Measurements from ENCODE around the gene CELA2B.
"Not testable (repeated sequence)": the region's sequence is repeated elsewhere in the genome, so short reads cannot be mapped to it uniquely, and the experiment has no call there.

Gene CELA2B

DNA sequence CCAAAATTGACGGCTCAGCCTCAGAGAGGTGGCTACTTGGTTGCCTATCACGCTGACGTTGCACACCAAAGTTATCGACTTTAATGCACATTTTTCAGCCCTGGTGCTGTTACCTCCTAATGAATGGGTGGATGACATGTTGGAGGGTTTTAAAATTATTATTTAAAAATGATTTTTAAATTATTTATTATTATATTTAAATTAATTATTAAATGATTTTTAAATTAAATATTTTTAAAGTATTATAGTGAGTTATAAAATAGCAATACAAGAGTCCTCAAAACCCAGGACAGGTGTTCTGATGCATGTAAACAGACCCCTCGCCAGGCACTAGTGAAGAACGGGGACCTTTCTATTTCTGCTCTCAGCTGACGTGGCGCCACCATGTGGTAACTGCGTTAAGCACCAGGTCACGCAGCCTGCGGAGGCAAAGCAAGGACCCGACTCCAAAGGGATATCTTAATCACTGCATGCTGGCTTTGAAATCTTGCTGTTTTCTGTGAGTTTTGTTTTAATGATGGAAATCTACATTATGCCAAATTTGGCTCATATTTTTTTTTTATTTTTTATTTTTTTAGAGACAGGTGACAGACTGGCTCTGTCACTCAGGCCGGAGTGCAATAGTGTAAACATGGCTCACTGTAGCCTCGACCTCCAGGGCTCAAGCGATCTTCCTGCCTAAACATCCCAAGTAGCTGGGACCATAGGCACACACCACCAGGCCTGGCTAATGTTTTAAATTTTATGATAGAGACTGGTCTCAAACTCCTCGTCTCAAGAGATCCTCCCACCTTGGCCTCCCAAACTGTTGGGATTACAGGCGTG is 25.5 kb downstream of the CELA2B start:
- DNase-seq (ENCODE audit: low read depth), result peak; percentile 70

DNA sequence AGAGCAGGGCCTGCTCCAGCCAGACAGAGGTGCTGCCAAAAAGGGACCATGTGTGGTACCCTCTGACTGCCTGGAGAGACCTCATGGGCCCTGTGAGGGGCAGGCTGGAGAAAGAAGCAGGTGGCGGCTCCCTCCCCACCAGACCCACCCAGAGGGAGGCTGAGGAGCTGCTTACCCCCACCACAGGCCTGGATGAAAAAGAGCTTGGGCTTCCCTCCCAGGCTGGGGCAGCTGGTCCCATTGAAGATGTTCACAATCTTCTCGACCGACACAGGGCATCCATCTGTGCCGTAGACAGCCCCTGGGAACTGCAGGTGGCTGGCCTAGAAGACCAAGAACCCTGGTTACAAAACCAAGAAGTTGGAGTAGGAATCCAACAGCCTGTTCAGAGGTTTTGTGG is 28.5 kb downstream of the CELA2B start:
- DNase-seq (ENCODE audit: low read depth), result no peak

DNA sequence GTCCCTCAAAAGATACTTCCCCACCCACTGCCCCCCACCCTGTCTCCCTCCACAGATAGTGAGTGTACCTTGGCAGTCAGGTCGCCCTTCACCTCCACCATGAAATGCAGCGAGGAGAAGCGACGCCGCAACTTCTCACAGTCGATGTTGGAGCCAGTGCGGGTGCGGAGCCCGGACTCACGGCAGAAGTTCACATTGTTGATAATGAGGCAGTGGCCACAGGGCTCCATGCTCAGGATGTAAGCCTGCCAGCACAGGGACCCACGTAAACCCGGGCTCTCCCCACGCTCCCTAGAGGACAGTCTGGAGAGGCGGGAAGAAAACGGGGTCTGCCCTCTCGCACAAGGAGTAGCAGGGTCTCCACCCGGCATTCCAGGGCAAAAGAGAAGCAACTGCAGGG is 30.9 kb downstream of the CELA2B start:
- DNase-seq (ENCODE audit: low read depth), result no peak

DNA sequence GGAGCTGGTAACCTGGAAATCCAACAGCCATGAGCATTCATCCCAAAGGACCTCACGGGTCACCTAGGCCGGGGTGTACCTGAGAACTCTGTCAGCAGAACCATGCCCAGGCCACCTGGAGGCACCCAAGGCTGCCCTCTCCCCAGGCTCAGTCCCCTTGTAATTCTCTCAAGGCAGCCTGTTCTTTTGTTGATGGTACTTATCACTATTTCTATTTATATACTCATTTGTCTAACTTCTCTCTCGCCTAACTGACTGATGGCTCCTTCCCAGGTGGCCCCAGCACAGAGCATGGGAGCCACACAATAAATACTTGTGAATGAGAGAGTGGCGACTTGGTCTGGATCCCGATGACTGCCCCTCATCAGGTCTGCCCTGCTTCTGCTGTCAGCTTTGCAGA is 31.4 kb downstream of the CELA2B start:
- no peak for DNase-seq (ENCODE audit: low read depth)

DNA sequence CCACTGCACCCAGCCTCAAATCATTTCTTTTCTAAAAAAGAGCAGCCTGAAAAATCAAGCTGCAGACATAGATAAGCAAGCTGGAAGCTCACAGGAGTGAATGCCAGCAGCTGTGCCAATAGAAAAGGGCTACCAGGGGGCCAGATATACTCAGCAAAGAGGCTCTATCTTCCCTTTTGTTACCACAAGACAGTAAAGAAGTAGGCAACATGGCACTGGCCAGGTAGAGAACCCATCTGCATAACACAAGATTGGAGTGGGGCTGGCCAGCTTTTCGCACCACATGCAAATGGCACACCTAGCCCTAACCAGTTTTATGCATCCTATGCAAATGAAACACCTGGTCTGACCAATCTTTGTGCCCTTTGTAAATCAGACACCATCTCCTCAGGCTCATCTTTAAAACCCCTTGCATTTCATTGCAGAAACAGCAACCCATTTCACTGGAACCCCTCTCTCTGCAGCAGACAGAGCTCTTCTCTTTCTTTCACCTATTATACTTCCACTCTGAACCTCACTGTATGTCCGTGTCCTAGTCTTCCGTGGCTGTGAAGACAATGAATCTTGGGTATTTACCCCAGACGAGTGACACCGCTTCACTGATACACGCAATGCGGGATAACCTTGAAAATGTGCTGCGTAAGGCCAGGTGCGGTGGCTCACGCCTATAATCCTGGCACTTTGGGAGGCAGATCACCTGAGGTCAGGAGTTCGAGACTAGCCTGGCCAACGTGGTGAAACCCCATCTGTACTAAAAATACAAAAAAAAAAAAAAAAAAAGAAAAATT is 33.0 kb downstream of the CELA2B start:
- no peak for DNase-seq (ENCODE audit: low read depth)

DNA sequence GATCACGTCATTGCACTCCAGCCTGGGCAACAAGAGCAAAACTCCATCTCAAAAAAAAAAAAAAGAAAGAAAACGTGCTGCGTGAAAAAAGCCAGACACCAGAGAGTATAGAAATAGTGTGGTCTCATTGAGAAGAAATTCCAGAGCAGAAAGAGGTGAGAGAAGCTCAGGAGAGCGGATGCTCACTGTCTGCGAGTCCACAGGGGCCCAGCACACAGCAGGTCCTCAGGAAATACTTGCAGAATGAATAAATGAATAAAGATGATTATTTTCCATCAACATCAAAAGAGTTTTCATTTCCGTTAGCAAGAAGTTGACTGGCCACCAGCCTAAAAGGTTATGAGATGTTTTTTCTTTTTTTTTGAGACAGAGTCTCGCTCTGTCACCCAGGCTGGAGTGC is 33.7 kb downstream of the CELA2B start:
- no peak for DNase-seq (ENCODE audit: low read depth)

DNA sequence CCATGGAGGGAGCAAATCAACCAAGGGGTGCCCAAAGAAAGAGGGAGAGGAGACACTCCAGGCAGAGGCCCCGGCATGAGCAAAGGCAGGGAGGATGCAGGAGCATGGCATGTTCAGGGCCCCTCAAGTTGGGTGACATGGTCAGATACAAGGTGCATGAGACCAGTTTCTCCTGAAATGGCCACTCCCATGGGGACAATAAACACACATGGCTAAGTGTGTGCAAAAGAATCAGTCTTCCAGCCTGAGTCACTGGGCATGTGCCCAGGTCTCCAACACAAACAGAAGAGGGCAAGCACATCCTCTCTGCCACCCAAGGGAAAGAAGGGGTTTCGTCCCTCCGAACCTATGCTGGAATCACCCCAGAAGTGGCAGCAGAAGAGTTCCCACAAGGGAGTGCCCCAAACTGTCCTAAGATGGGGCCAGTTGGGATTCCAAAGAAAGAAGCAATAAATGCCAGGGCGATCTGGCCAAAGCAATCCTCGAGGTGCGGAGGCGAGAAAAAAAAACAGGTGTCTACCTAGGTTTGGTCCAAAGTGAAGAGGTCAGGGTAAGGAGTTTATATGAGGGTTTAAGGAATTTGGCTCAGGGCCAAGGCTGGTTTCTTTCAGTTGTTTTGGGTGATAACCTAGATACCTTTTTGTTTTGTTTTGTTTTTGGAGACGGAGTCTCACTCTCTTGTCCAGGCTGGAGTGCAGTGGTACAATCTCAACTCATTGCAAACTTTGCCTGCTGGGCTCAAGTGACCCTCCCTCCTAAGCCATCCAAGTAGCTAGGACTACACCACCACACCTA is 34.9 kb downstream of the CELA2B start:
- DNase-seq (ENCODE audit: low read depth), result no peak

DNA sequence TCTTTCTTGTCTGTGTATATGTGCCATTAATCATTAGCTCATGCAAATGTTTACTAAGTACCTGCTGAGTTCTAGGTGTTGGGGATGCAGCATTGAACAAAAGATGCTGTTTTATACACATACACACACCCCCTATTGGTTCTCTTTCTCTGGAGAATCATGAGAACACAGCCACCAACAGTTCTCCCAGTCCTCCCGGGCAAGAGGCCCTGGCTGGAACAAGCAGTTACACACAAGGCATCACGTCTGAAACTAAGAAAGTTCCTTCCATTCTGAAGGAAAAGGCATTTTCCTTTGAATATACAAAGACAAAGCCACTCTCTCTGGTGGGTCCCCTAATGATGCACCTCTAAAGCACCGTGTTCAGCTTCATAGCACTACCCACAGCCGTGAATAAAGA is 37.3 kb downstream of the CELA2B start:
- no peak for DNase-seq (ENCODE audit: low read depth)

DNA sequence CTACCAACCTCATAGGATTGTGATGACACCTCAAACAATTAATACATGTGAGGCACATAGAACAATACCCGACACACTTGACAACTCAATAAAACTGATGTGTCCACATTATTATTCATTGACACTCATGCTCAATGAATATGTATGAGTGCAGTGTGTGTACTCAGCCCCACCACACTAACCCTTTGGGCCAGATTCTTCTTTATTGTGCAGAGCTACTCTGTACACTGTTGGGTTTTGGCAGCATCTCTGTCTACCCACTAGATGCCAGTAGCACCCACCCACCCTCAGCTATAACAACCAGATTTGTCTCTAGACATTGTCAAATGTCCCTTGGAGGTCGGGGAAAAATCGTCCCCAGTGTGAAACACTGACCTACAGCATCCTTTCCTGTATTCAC is 38.0 kb downstream of the CELA2B start:
- DNase-seq (ENCODE audit: low read depth), result no peak

DNA sequence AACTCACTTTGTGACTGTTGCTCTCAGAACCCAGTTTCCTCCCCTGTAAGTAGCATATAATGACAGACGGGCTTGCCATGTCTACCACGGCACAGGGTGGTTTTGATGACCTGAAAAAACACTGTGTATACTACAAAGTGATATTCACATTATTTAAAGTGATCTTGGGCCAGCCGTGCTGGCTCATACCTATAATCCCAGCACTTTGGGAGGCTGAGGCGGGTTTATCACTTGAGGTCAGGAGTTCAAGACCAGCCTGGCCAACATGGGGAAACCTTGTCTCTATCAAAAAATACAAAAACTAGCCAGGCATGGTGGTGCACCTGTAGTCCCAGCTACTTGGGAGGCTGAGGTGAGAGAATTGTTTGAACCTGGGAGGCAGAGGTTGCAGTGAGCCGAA is 38.7 kb downstream of the CELA2B start:
- DNase-seq (ENCODE audit: low read depth), result not testable (repeated sequence)

DNA sequence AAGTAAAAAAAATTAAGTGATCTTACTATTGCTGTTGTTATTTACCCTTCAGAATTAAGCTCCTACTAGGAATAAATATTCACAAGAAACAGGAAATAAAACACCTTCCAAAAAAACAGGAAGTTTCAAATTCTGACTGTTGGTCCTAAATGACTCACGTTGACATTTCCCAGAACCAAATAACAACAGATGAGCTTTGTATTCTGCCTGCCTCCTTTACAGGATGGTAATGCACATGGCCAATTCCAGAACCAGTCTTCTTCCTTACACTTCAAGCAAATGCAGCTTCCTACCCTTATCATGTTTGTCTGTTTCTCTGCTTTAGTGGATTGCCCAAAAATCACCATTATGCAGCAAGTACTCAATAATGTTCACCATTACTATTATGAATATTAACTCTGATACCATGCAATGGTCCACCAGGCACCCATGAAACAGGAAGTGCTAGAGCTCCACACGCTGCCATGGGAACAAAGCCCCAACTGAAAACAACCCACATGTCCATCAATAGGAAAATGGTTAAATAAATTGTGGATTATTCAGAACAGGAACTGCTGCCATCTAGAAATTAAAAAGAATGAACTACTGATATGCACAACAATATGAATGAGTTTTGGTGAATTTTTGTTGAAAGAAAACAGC is 39.2 kb downstream of the CELA2B start:
- peak; percentile 63 for DNase-seq (ENCODE audit: low read depth)

DNA sequence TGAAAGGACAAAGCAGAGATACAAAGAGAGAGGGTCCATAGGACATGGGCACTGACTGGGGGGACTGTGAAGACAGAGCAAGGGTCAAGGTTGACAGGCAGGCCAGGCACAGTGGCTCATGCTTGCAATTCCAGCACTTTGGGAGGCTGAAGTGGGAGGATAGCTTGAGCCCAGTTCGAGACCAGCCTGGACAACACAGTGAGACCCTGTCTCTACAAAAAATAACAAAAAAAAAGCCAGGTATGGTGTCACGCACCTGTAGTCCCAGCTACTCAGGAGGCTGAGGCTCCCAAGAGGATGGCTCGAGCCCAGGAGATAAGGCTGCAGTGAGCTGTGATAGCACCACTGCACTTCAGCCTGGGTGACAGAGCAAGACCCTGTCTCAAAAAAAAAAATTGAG is 43.7 kb downstream of the CELA2B start:
- DNase-seq (ENCODE audit: low read depth), result no peak

DNA sequence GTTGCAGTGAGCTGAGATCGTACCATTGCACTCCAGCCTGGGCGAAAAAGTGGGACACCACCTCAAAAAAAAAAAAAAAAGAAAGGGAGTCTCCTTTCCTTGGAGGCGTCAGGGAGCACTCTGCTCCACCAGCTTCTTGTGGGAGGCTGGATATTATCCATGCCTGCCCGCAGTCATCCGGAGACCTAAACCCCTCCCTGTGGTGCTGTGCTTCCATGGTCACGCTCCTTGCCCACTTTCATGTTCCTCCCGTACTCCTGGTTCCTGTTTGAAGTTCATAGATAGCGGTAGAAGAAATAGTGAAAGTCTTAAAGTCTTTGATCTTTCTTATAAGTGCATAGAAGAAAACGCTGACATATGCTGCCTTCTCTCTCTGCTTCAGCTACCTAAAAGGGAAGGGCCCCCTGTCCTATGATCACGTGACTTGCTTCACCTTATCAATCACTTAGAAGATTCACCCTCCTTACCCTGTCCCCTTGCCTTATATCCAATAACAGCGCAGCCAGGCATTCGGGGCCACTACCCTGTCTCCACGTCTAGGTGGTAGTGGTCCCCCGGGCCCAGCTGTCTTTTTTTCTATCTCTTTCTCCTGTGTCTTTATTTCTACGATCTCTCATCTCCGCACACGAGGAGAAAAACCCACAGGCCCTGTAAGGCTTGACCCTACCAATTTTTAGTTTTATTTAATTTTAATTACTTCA is 45.5 kb downstream of the CELA2B start:
- DNase-seq (ENCODE audit: low read depth), result not testable (repeated sequence)

DNA sequence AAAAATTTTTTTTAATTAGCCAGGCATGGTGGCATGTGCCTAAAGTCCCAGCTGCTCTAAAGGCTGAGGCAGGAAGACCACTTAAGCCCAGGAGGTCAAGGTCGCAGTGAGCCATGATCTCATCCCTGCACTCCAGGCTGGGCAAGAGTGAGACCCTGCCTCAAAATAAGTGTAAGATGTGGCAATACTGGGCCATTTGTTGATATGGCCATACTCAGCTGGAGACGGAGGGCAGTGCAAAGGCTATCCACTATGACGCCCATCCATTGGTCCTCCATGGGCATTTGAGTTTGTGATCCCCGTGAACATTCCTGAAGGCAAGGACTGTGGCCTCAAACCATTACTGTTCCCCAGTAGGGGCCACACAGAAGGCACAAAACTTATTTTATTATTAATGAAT is 46.6 kb downstream of the CELA2B start:
- no peak for DNase-seq (ENCODE audit: low read depth)

DNA sequence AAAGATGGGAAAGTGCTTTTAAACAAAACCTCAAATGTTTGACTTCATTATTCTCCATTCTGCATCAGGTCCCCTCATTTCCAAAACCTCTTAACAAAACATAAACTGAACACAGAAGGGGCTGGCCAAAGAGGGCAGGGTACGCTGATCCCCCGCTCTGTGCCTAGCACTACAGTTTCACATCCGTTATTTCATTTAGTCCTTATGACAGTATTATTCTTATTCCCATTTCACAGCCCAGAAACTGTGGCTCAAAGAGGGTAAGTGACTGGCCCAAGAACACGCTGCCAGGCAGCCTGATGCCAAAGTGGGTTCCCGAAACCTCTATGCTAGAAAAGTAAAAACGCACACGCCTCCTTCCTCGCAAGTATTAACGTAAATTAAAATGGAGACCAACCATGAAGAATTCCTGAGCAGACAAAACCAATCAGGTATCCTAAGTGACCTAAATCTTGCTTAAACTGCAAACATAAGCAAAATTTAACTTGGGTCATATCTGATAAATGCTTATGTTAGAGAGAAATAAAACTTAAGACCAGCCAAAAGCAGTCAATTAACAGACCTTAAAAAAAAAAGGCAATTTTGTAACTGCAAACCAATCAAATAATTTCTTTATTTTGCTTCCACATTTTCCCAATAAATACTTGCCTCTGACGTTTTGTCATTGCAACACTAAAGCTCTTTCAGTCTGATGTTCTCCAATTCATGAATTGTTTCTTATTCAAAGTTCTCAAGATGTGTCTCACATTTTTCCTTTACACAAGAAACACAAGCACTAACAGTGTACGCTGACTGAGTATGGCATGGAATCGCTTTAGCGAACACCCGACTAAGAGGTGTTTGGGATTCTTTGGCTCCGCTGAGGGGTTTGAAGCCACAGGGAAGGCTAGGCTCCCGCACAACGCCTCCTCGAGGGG is 47.5 kb downstream of the CELA2B start:
- DNase-seq (ENCODE audit: low read depth), result no peak

DNA sequence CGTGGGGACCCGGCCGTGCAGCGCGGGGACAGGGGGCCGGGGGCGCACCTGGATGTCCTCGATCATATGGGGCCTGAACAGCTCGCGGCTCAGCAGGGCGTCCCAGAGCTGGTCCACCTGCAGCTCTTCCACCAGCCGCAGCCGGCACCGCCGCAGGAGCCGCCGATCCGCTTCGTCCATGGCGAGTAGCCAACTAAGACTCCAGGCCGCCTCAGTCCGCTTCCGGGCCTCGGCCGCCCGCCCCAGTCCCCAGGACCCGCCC is 48.0 kb downstream of the CELA2B start, which contains the start of gene CASP9:
Gene CASP9 (minus strand): TSS at position 195 of the 262 bp plus-strand sequence. CDS start 15 bp downstream, at position 180.
- DNase-seq (ENCODE audit: low read depth), result no peak

DNA sequence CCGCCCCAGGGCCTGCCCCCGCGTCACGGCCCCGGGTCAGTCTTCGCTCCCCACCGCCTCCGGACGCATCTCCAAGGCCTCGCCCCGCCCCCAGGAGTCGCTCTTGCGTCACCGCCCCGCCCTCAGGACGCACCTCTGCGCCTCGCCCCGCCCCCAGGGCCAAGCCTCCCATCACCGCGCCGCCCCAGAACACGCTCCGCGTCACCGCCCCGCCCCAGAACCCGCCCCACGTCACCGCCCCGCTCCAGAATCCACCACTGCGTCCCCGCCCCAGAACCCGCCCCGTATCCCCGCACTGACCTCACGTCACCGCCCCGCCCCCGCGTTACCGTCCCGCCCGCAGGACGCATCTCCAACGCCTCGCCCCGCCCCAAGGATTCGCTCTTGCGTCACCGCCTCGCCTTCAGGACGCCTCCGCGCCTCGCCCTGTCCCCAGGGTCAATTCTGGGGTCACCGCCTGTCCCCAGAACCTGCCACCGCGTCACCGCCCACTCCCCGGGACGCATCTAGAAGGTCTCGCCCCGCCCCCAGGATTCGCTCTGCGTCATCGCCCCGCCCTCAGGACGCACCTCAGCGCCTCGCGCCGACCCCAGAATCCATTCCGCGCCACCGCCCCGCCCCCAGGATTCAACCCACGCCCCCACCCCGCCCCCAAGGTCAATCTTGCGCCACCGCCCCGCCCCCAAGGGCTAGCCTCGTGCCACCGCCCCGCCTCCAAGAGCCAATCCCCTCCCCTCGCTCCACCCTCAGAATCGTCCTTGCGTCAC is 48.6 kb downstream of the CELA2B start:
- DNase-seq (ENCODE audit: low read depth), result peak; percentile 98

DNA sequence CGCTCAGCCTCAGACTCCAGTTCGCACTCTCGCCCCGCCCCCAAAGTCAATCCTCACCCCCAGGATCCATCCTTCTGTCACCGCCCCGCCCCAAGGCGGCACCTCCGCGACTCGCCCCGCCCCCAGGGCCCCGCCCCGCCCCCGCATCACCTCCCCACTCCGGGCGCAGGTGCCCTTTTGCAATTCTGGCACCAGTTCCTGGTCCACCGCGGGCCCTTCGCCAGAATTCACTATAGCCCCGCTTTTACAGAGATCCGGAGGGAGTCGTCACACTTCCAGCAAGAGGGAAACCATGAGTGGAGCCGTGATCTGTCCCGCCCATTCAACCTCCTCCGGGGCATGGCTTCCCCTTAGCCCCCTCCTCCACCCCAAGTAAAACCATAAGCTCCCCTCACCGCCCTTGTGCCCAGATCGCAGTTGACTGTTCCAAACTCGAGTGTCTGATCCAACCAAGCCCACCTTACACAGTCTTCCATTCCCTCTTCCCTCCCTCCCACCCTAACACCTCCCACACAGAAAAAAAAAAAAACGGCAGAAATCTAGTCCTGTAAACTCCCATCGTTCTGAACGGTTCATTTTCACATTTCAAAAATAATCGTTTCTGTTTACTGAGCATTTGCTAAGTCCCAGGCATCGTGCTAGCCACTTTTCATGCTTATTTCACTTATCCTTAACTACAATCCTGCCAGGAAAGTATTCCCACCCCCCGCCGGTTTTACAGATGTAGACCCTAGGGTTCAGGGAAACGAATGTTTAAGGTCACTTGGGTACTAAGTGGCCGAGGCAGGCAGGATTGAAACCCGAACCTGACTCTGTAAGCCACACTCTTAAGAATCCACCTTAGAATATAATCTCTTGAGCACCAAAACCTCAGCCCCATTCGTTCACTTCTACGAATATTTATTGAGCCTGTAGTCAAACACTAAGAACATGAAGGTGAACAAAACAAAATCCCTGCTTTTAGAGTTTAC is 49.4 kb downstream of the CELA2B start:
- DNase-seq (ENCODE audit: low read depth), result peak; percentile 6

All from ELR (cell line).